ENCODE data around the gene PXDN.

- TF ChIP-seq EP300 (IDR thresholded peaks at IDR 0.05), result no peak
- TF ChIP-seq CTCF (IDR thresholded peaks at IDR 0.05), result no peak
- no peak for TF ChIP-seq POLR2A (IDR thresholded peaks at IDR 0.05)
- no peak for TF ChIP-seq POLR2AphosphoS5 (IDR thresholded peaks at IDR 0.05)
Observed at GRCh38 chr2:1634681-1635341, 109.5 kb downstream of the PXDN start.

All from stomach (tissue), 4 donors.